Measurements from ENCODE around the gene ZNF532.

The ZNF532 gene

GRCh38 chr18:58887613-58887963 is 22.9 kb downstream of the ZNF532 start:
- ATAC-seq: no peak
- TF ChIP-seq GLIS3 (CRISPR knock-in tag; IDR thresholded peaks at IDR 0.05) (no peak), ISL1 (CRISPR knock-in tag; IDR thresholded peaks at IDR 0.05) (no peak), ZC3H10 (CRISPR knock-in tag; IDR thresholded peaks at IDR 0.05) (no peak), ARNTL (CRISPR knock-in tag; IDR thresholded peaks at IDR 0.05; ENCODE audit: borderline replicate concordance, low read depth) (no peak), TCF4 (CRISPR knock-in tag; IDR thresholded peaks at IDR 0.05; ENCODE audit: borderline replicate concordance) (no peak), ZNF70 (CRISPR knock-in tag; IDR thresholded peaks at IDR 0.05) (no peak), CSDC2 (CRISPR knock-in tag; IDR thresholded peaks at IDR 0.05) (no peak), ZFP3 (CRISPR knock-in tag; IDR thresholded peaks at IDR 0.05) (no peak), ZNF8 (CRISPR knock-in tag; IDR thresholded peaks at IDR 0.05) (no peak), PPARA (CRISPR knock-in tag; IDR thresholded peaks at IDR 0.05; ENCODE audit: borderline replicate concordance) (no peak)

- ATAC-seq: no peak
- TF ChIP-seq SNAI2 (CRISPR knock-in tag; IDR thresholded peaks at IDR 0.05) (no peak), ZNF565 (CRISPR knock-in tag; conservative IDR thresholded peaks at IDR 0.05; ENCODE audit: low read depth) (no peak), ZC3H10 (CRISPR knock-in tag; IDR thresholded peaks at IDR 0.05) (no peak), BACH2 (CRISPR knock-in tag; IDR thresholded peaks at IDR 0.05; ENCODE audit: borderline replicate concordance) (no peak), CSRNP3 (CRISPR knock-in tag; IDR thresholded peaks at IDR 0.05) (no peak), ARNTL (CRISPR knock-in tag; IDR thresholded peaks at IDR 0.05; ENCODE audit: borderline replicate concordance, low read depth) (no peak), PATZ1 (CRISPR knock-in tag; IDR thresholded peaks at IDR 0.05; ENCODE audit: borderline replicate concordance) (no peak), GLIS3 (CRISPR knock-in tag; IDR thresholded peaks at IDR 0.05) (no peak), ZFP30 (CRISPR knock-in tag; IDR thresholded peaks at IDR 0.05) (no peak), TOX (CRISPR knock-in tag; IDR thresholded peaks at IDR 0.05; ENCODE audit: borderline replicate concordance) (no peak), ZNF70 (CRISPR knock-in tag; IDR thresholded peaks at IDR 0.05) (no peak), CSDC2 (CRISPR knock-in tag; IDR thresholded peaks at IDR 0.05) (no peak), PPARA (CRISPR knock-in tag; IDR thresholded peaks at IDR 0.05; ENCODE audit: borderline replicate concordance) (no peak), ESRRG (CRISPR knock-in tag; IDR thresholded peaks at IDR 0.05) (no peak), CREB5 (CRISPR knock-in tag; IDR thresholded peaks at IDR 0.05; ENCODE audit: low read depth) (no peak), RARB (CRISPR knock-in tag; IDR thresholded peaks at IDR 0.05) (no peak), ISL1 (CRISPR knock-in tag; IDR thresholded peaks at IDR 0.05) (no peak), POU6F1 (CRISPR knock-in tag; IDR thresholded peaks at IDR 0.05; ENCODE audit: borderline replicate concordance, low read depth) (no peak), ZFP3 (CRISPR knock-in tag; IDR thresholded peaks at IDR 0.05) (no peak)
Measured at GRCh38 chr18:58891776-58892175, 27.1 kb downstream of the ZNF532 start.

GRCh38 chr18:58892488-58892887 is 27.8 kb downstream of the ZNF532 start:
- TF ChIP-seq BACH2 (CRISPR knock-in tag; IDR thresholded peaks at IDR 0.05; ENCODE audit: borderline replicate concordance): no peak
- no peak for TF ChIP-seq PATZ1 (CRISPR knock-in tag; IDR thresholded peaks at IDR 0.05; ENCODE audit: borderline replicate concordance)
- TF ChIP-seq ZFP3 (CRISPR knock-in tag; IDR thresholded peaks at IDR 0.05): no peak
- no peak for TF ChIP-seq OSR1 (CRISPR knock-in tag; IDR thresholded peaks at IDR 0.05)
- no peak for TF ChIP-seq PPARA (CRISPR knock-in tag; IDR thresholded peaks at IDR 0.05; ENCODE audit: borderline replicate concordance)
- TF ChIP-seq CSDC2 (CRISPR knock-in tag; IDR thresholded peaks at IDR 0.05): no peak
- no peak for TF ChIP-seq CSRNP3 (CRISPR knock-in tag; IDR thresholded peaks at IDR 0.05)
- TF ChIP-seq GLIS3 (CRISPR knock-in tag; IDR thresholded peaks at IDR 0.05): no peak
- no peak for TF ChIP-seq SNAI2 (CRISPR knock-in tag; IDR thresholded peaks at IDR 0.05)
- TF ChIP-seq ZNF70 (CRISPR knock-in tag; IDR thresholded peaks at IDR 0.05): no peak
- ATAC-seq: no peak

Measured in SK-N-SH treated with all-trans-retinoic acid at 6 μM for 48 hours (cell line).